Endodermal cell (in vitro differentiated cells): ENCODE data around the gene TGM1. TPM values are rescaled to one million over a fixed set of nuclear protein-coding genes. Genes with fewer than 3 reads are reported as not detected.
"Not testable (repeated sequence)": the region's sequence is repeated elsewhere in the genome, so short reads cannot be mapped to it uniquely, and the experiment has no call there.

ENCODE experiments used
- DNase-seq: peaks from one replicate; pipeline ENCODE4 v3.0.0-alpha.2; 2017
- H3K27ac ChIP-seq: 2 replicates; pipeline ENCODE4 v1.5.1; 2013; ENCODE audit warnings: mild to moderate bottlenecking, low read depth, low read length, moderate library complexity
- H3K27me3 ChIP-seq: 2 replicates; pipeline ENCODE4 v1.6.1; 2013; ENCODE audit warnings: mild to moderate bottlenecking, low read length, moderate library complexity; ENCODE audit not compliant: insufficient read depth, control insufficient read depth, poor library complexity, severe bottlenecking
- H3K36me3 ChIP-seq: 2 replicates; pipeline ENCODE4 v1.7.0; 2013; ENCODE audit warnings: mild to moderate bottlenecking, low read length, moderate library complexity; ENCODE audit not compliant: control insufficient read depth, insufficient read depth
- H3K4me1 ChIP-seq: one replicate; pipeline ENCODE4 v1.7.0; 2013; ENCODE audit warnings: low read length; ENCODE audit not compliant: control insufficient read depth, insufficient read depth
- H3K4me3 ChIP-seq: 2 replicates; pipeline ENCODE4 v1.5.1; 2013; ENCODE audit warnings: mild to moderate bottlenecking, low read length, moderate library complexity
- H3K9ac ChIP-seq: 2 replicates; pipeline ENCODE4 v1.6.1; 2013; ENCODE audit warnings: mild to moderate bottlenecking, low read length, moderate library complexity; ENCODE audit not compliant: poor library complexity, severe bottlenecking; ENCODE audit errors: extremely low read depth
- H3K9me3 ChIP-seq: 2 replicates; pipeline ENCODE4 v1.6.1; 2013; ENCODE audit warnings: mild to moderate bottlenecking, low read length, moderate library complexity; ENCODE audit not compliant: control insufficient read depth
- H3K27ac Mint-ChIP-seq: 2 replicates; pipeline ENCODE4 v1.8.0; 2020; ENCODE audit warnings: mixed read lengths
- H3K27me3 Mint-ChIP-seq: 2 replicates; pipeline ENCODE4 v1.8.0; 2021; ENCODE audit warnings: mild to moderate bottlenecking, mixed read lengths; ENCODE audit not compliant: insufficient read depth
- H3K36me3 Mint-ChIP-seq: 2 replicates; pipeline ENCODE4 v1.8.0; 2020; ENCODE audit warnings: low read depth, mixed read lengths
- H3K4me1 Mint-ChIP-seq: 2 replicates; pipeline ENCODE4 v1.8.0; 2020; ENCODE audit warnings: mixed read lengths
- H3K4me3 Mint-ChIP-seq: 2 replicates; pipeline ENCODE4 v1.8.0; 2020; ENCODE audit warnings: mild to moderate bottlenecking, moderate library complexity, mixed read lengths
- H3K9me3 Mint-ChIP-seq: 2 replicates; pipeline ENCODE4 v1.8.0; 2020; ENCODE audit warnings: mild to moderate bottlenecking, mixed read lengths
- CTCF ChIP-seq: fragments of 200-600 bp; sonication (generic); conservative IDR thresholded peaks from 2 replicates; pipeline ENCODE4 v1.5.0; 2021; ENCODE audit warnings: antibody characterized with exemption, mild to moderate bottlenecking
- WGBS, 2 experiments: methylation state at CpG; one replicate each; pipeline versions ENCODE4 v1.1.5 to v1.1.7; 2013; ENCODE audit warnings: missing lambda C conversion rate in 2 of 2, mixed read lengths in 1 of 2; ENCODE audit not compliant: insufficient coverage in 1 of 2, insufficient read length in 1 of 2; 5-methylcytosine and 5-hydroxymethylcytosine counted together
- total RNA-seq, 2 donors: library from RNA; stranded (reverse); fragmentation: NEBNext Ultra II Directional in 1 of 2; extraction: Animal tissue kit (Norgen Biotek cat#: 25700) in 1 of 2; gene quantifications; 2 replicates in 1 of 2; 3 replicates in 1 of 2; pipeline ENCODE4 v1.2.1, GENCODE V29; 2021

Gene TGM1
- total RNA-seq, 2 donors from 2014 or later = 1.6 to 3.4 TPM

GRCh38 chr14:24207104-24207551 is 55.8 kb downstream of the TGM1 start:
- 88 to 92% methylated on average over 4 to 5 of the region's 5 CpGs for WGBS, 2 experiments
- Mint-ChIP-seq H3K4me3 (no peak overlapping the region), H3K4me1 (no peaks in the 10 kb centered on the region), H3K27ac (no peak overlapping the region), H3K27me3 (no peaks in the 10 kb centered on the region), H3K36me3 (peaks cover 81% of the 10 kb centered on the region), H3K9me3 (peaks cover 12% of the 10 kb centered on the region)
- H3K27ac ChIP-seq = no peak overlapping the region
- peaks cover 67% of the 10 kb centered on the region for H3K36me3 ChIP-seq
- no peaks in the 10 kb centered on the region for H3K4me1 ChIP-seq
- no peak for DNase-seq
- H3K9me3 ChIP-seq = peaks cover 12% of the 10 kb centered on the region
- H3K4me3 ChIP-seq = no peak overlapping the region
- H3K9ac ChIP-seq = no peak overlapping the region
- no peaks in the 10 kb centered on the region for H3K27me3 ChIP-seq
- TF ChIP-seq CTCF = no peak

GRCh38 chr14:24206260-24207103 is 56.5 kb downstream of the TGM1 start:
- H3K27me3 ChIP-seq = no peaks in the 10 kb centered on the region
- 93 to 99% methylated on average over 7 to 11 of the region's 11 CpGs for WGBS, 2 experiments
- peaks cover 68% of the 10 kb centered on the region for H3K36me3 ChIP-seq
- H3K27ac ChIP-seq = no peak overlapping the region
- H3K9me3 Mint-ChIP-seq = peaks cover 19% of the 10 kb centered on the region
- H3K4me3 Mint-ChIP-seq = no peak overlapping the region
- no peaks in the 10 kb centered on the region for H3K4me1 Mint-ChIP-seq
- TF ChIP-seq CTCF = no peak
- DNase-seq = no peak
- H3K36me3 Mint-ChIP-seq = peaks cover 84% of the 10 kb centered on the region
- no peak overlapping the region for H3K9ac ChIP-seq
- no peaks in the 10 kb centered on the region for H3K4me1 ChIP-seq
- no peak overlapping the region for H3K27ac Mint-ChIP-seq
- no peak overlapping the region for H3K4me3 ChIP-seq
- no peaks in the 10 kb centered on the region for H3K27me3 Mint-ChIP-seq
- peaks cover 18% of the 10 kb centered on the region for H3K9me3 ChIP-seq

- Mint-ChIP-seq H3K4me3 (no peak overlapping the region), H3K36me3 (peaks cover 81% of the 10 kb centered on the region), H3K4me1 (no peaks in the 10 kb centered on the region), H3K27me3 (no peaks in the 10 kb centered on the region), H3K27ac (no peak overlapping the region), H3K9me3 (peaks cover 32% of the 10 kb centered on the region)
- no peaks in the 10 kb centered on the region for H3K27me3 ChIP-seq
- no peaks in the 10 kb centered on the region for H3K4me1 ChIP-seq
- TF ChIP-seq CTCF = no peak
- peaks cover 60% of the 10 kb centered on the region for H3K36me3 ChIP-seq
- no peak overlapping the region for H3K9ac ChIP-seq
- H3K9me3 ChIP-seq = peaks cover 23% of the 10 kb centered on the region
- no peak for DNase-seq
- H3K27ac ChIP-seq = no peak overlapping the region
- WGBS, 2 experiments = 95 to 99% methylated on average over 7 of the region's 7 CpGs
- no peak overlapping the region for H3K4me3 ChIP-seq
These were observed 58.5 kb downstream of the TGM1 start for GRCh38 chr14:24204163-24205146.

- WGBS, 2 experiments = 91 to 98% methylated on average over 10 to 15 of the region's 16 CpGs
- H3K9ac ChIP-seq, H3K27me3 Mint-ChIP-seq, H3K4me1 ChIP-seq, H3K27ac Mint-ChIP-seq, DNase-seq, H3K27ac ChIP-seq, H3K4me1 Mint-ChIP-seq, H3K27me3 ChIP-seq, H3K4me3 Mint-ChIP-seq: not testable (repeated sequence)
- H3K9me3 ChIP-seq = peaks cover 23% of the 10 kb centered on the region
- peaks cover 61% of the 10 kb centered on the region for H3K36me3 ChIP-seq
- H3K36me3 Mint-ChIP-seq = peaks cover 84% of the 10 kb centered on the region
- H3K9me3 Mint-ChIP-seq = peaks cover 32% of the 10 kb centered on the region
- peak overlapping the region; percentile 24 for H3K4me3 ChIP-seq
These were observed 59.6 kb downstream of the TGM1 start for GRCh38 chr14:24203249-24203886.
